ENCODE results near the gene C20orf204. TPM values are rescaled to one million over a fixed set of nuclear protein-coding genes. Genes with fewer than 3 reads are reported as not detected.

C20orf204 gene
- total and polyA plus RNA-seq, 4 donors, result 0.07 to 0.59 (median 0.12) TPM

- no peak for TF ChIP-seq RAD21 (IDR thresholded peaks at IDR 0.05)
Measured at GRCh38 chr20:64070244-64070993, 34.4 kb downstream of the C20orf204 start (continued).

- TF ChIP-seq EGR1 (IDR thresholded peaks at IDR 0.05; ENCODE audit: low read depth in 2 of 2), result no peak
- TF ChIP-seq MAX (IDR thresholded peaks at IDR 0.05), result no peak
- no peak for TF ChIP-seq TAF1 (conservative IDR thresholded peaks at IDR 0.05)
- TF ChIP-seq REST (IDR thresholded peaks at IDR 0.05), result no peak
- TF ChIP-seq ATF3 (IDR thresholded peaks at IDR 0.05), result no peak
- TF ChIP-seq RAD21 (IDR thresholded peaks at IDR 0.05), result no peak
- no peak for TF ChIP-seq NR2F2 (IDR thresholded peaks at IDR 0.05)
- TF ChIP-seq CTCF (IDR thresholded peaks at IDR 0.05; ENCODE audit: low read depth, low read length, missing input control), result no peak
- TF ChIP-seq YY1 (IDR thresholded peaks at IDR 0.05), result no peak
- H3K4me3 ChIP-seq (ENCODE audit: low read depth in 1 of 3, low read length in 3 of 3), result no peak overlapping the region
- H3K9me3 ChIP-seq (ENCODE audit: control insufficient read depth in 4 of 4, low read length in 3 of 4), result no peaks in the 10 kb centered on the region
- no peaks in the 10 kb centered on the region for H3K27me3 ChIP-seq (ENCODE audit: control insufficient read depth in 4 of 4, insufficient read depth in 4 of 4, low read length in 3 of 4)
- H3K4me1 ChIP-seq (ENCODE audit: control insufficient read depth in 4 of 4, insufficient read depth in 4 of 4, low read length in 3 of 4), result peaks cover under 1 to 21% (median 14%) of the 10 kb centered on the region in 4 donors
- peaks cover 0 to 10% (median 0%) of the 10 kb centered on the region in 4 donors for H3K36me3 ChIP-seq (ENCODE audit: control insufficient read depth in 4 of 4, insufficient read depth in 3 of 4, low read depth in 1 of 4, low read length in 3 of 4)
- 93% methylated on average over 30 of the region's 30 CpGs for WGBS
- no peak for DNase-seq (ENCODE audit: low spot score)
- no peak overlapping the region for H3K9ac ChIP-seq (ENCODE audit: low read depth in 1 of 2, low read length in 2 of 2)
- no peak overlapping the region for H3K27ac ChIP-seq (ENCODE audit: low read depth in 1 of 2, low read length in 2 of 2)
Measured at GRCh38 chr20:64071341-64072332, 35.7 kb downstream of the C20orf204 start.

- WGBS, result 92% methylated on average over 14 of the region's 14 CpGs
- Histone ChIP-seq H3K4me1 (ENCODE audit: control insufficient read depth in 4 of 4, insufficient read depth in 4 of 4, low read length in 3 of 4) (peaks cover 0 to 12% (median 5%) of the 10 kb centered on the region in 4 donors), H3K9me3 (ENCODE audit: control insufficient read depth in 4 of 4, low read length in 3 of 4) (no peaks in the 10 kb centered on the region), H3K4me3 (ENCODE audit: low read depth in 1 of 3, low read length in 3 of 3) (no peak overlapping the region), H3K9ac (ENCODE audit: low read depth in 1 of 2, low read length in 2 of 2) (no peak overlapping the region), H3K27ac (ENCODE audit: low read depth in 1 of 2, low read length in 2 of 2) (no peak overlapping the region), H3K36me3 (ENCODE audit: control insufficient read depth in 4 of 4, insufficient read depth in 3 of 4, low read depth in 1 of 4, low read length in 3 of 4) (peaks cover 0 to 10% (median 0%) of the 10 kb centered on the region in 4 donors), H3K27me3 (ENCODE audit: control insufficient read depth in 4 of 4, insufficient read depth in 4 of 4, low read length in 3 of 4) (no peaks in the 10 kb centered on the region)
- no peak for DNase-seq (ENCODE audit: low spot score)
- TF ChIP-seq RAD21 (IDR thresholded peaks at IDR 0.05), result no peak
- no peak for TF ChIP-seq TAF1 (conservative IDR thresholded peaks at IDR 0.05)
- no peak for TF ChIP-seq RXRA (IDR thresholded peaks at IDR 0.05)
- no peak for TF ChIP-seq FOXA2 (IDR thresholded peaks at IDR 0.05)
- no peak for TF ChIP-seq HNF4G (IDR thresholded peaks at IDR 0.05)
- no peak for TF ChIP-seq REST (IDR thresholded peaks at IDR 0.05)
- TF ChIP-seq SP1 (IDR thresholded peaks at IDR 0.05), result no peak
- no peak for TF ChIP-seq MAX (IDR thresholded peaks at IDR 0.05)
- TF ChIP-seq EGR1 (IDR thresholded peaks at IDR 0.05; ENCODE audit: low read depth in 2 of 2), result no peak
- no peak for TF ChIP-seq JUND (IDR thresholded peaks at IDR 0.05)
Measured at GRCh38 chr20:64072498-64073063, 36.6 kb downstream of the C20orf204 start.
